Inferior parietal cortex (tissue), 1 donor: ENCODE results near the gene ADAM8.
A peak's percentile ranks its signal among the peaks of the same experiment; 100 is the strongest.
"Not testable (repeated sequence)": the region's sequence is repeated elsewhere in the genome, so short reads cannot be mapped to it uniquely, and the experiment has no call there.

ENCODE experiments used
- DNase-seq: peaks from one replicate; pipeline ENCODE4 v3.0.0-alpha.2; 2016; ENCODE audit errors: extremely low spot score

The ADAM8 gene

GRCh38 chr10:133276435-133277201 is at the start of gene ADAM8:
Gene ADAM8, minus strand, starts transcription at chr10:133276868. Its CDS starts 51 bp downstream, at chr10:133276817.
- no peak for DNase-seq

GRCh38 chr10:133326223-133326551 is 49.5 kb upstream of the ADAM8 start:
- DNase-seq = no peak

- DNase-seq = no peak
These were observed 49.0 kb upstream of the ADAM8 start for GRCh38 chr10:133325440-133326222.

GRCh38 chr10:133324857-133325260 is 48.2 kb upstream of the ADAM8 start:
- DNase-seq = no peak

GRCh38 chr10:133324198-133324792 is 47.6 kb upstream of the ADAM8 start:
- no peak for DNase-seq

- DNase-seq = not testable (repeated sequence)
These were observed 45.5 kb upstream of the ADAM8 start for GRCh38 chr10:133322064-133322709.

- not testable (repeated sequence) for DNase-seq
These were observed 44.3 kb upstream of the ADAM8 start for GRCh38 chr10:133320852-133321422.

- DNase-seq = no peak
These were observed 41.9 kb upstream of the ADAM8 start for GRCh38 chr10:133318494-133319127.

GRCh38 chr10:133316732-133317131 is 40.1 kb upstream of the ADAM8 start:
- no peak for DNase-seq

- DNase-seq = no peak
These were observed 39.6 kb upstream of the ADAM8 start for GRCh38 chr10:133316266-133316665.

- no peak for DNase-seq
These were observed 39.2 kb upstream of the ADAM8 start for GRCh38 chr10:133315847-133316246.

GRCh38 chr10:133314911-133315310 is 38.2 kb upstream of the ADAM8 start:
- DNase-seq = no peak

- no peak for DNase-seq
These were observed 36.5 kb upstream of the ADAM8 start for GRCh38 chr10:133313192-133313591.

GRCh38 chr10:133312769-133313145 is 36.1 kb upstream of the ADAM8 start:
- DNase-seq = no peak

GRCh38 chr10:133312016-133312768 is 35.5 kb upstream of the ADAM8 start:
- no peak for DNase-seq

GRCh38 chr10:133311570-133311969 is 34.9 kb upstream of the ADAM8 start:
- DNase-seq = no peak

GRCh38 chr10:133310789-133311188 is 34.1 kb upstream of the ADAM8 start:
- no peak for DNase-seq

- DNase-seq = no peak
These were observed 33.7 kb upstream of the ADAM8 start for GRCh38 chr10:133310399-133310755.

- no peak for DNase-seq
These were observed 33.2 kb upstream of the ADAM8 start for GRCh38 chr10:133309720-133310398.

GRCh38 chr10:133309100-133309719 is 32.5 kb upstream of the ADAM8 start:
- DNase-seq = peak; percentile 70
